ENCODE measurements around the gene N4BP2L1.

Gene N4BP2L1

GRCh38 chr13:32431361-32431760, 3.4 kb upstream of the N4BP2L1 start:
- no peak for DNase-seq

GRCh38 chr13:32430018-32430747, 2.3 kb upstream of the N4BP2L1 start:
- no peak for DNase-seq

- no peak for DNase-seq
Measured at GRCh38 chr13:32429433-32429909, 1.5 kb upstream of the N4BP2L1 start.

GRCh38 chr13:32428581-32429432, 877 bp upstream of the N4BP2L1 start:
- peak in 2 of 14 donors; percentile 35 to 41 for DNase-seq

GRCh38 chr13:32426990-32427851, 709 bp downstream of the N4BP2L1 start:
- peak in 11 of 14 donors; percentile 22 to 69 (median 53) for DNase-seq

- peak in 6 of 14 donors; percentile 29 to 53 (median 40) for DNase-seq
Measured at GRCh38 chr13:32426191-32426989, 1.5 kb downstream of the N4BP2L1 start.

- DNase-seq: peak in 1 of 14 donors; percentile 12
Measured at GRCh38 chr13:32425158-32425557, 2.8 kb downstream of the N4BP2L1 start.

GRCh38 chr13:32423592-32423991, 4.3 kb downstream of the N4BP2L1 start:
- no peak for DNase-seq

- DNase-seq: no peak
Measured at GRCh38 chr13:32419862-32420261, 8.1 kb downstream of the N4BP2L1 start.

GRCh38 chr13:32417995-32418394, 9.9 kb downstream of the N4BP2L1 start:
- no peak for DNase-seq

GRCh38 chr13:32415019-32415418, 12.9 kb downstream of the N4BP2L1 start:
- no peak for DNase-seq

GRCh38 chr13:32414580-32414979, 13.3 kb downstream of the N4BP2L1 start:
- no peak for DNase-seq

- DNase-seq: no peak
Measured at GRCh38 chr13:32413284-32413683, 14.6 kb downstream of the N4BP2L1 start.

- DNase-seq: peak in 2 of 14 donors; percentile 13 to 44
Measured at GRCh38 chr13:32409561-32410421, 18.1 kb downstream of the N4BP2L1 start.

GRCh38 chr13:32409001-32409313, 19.0 kb downstream of the N4BP2L1 start:
- no peak for DNase-seq

GRCh38 chr13:32408296-32409000, 19.5 kb downstream of the N4BP2L1 start:
- no peak for DNase-seq

- DNase-seq: no peak
Measured at GRCh38 chr13:32407854-32408253, 20.1 kb downstream of the N4BP2L1 start.

GRCh38 chr13:32403108-32403507, 24.8 kb downstream of the N4BP2L1 start:
- DNase-seq: no peak

GRCh38 chr13:32391101-32391619, 36.8 kb downstream of the N4BP2L1 start:
- no peak for DNase-seq

GRCh38 chr13:32390484-32390883, 37.4 kb downstream of the N4BP2L1 start:
- DNase-seq: no peak
